ENCODE measurements around the gene IQCN. TPM values are rescaled to one million over a fixed set of nuclear protein-coding genes. Genes with fewer than 3 reads are reported as not detected.

The IQCN gene
- total RNA-seq, 1 experiment from 2014 or later, result 0.61 TPM

DNA sequence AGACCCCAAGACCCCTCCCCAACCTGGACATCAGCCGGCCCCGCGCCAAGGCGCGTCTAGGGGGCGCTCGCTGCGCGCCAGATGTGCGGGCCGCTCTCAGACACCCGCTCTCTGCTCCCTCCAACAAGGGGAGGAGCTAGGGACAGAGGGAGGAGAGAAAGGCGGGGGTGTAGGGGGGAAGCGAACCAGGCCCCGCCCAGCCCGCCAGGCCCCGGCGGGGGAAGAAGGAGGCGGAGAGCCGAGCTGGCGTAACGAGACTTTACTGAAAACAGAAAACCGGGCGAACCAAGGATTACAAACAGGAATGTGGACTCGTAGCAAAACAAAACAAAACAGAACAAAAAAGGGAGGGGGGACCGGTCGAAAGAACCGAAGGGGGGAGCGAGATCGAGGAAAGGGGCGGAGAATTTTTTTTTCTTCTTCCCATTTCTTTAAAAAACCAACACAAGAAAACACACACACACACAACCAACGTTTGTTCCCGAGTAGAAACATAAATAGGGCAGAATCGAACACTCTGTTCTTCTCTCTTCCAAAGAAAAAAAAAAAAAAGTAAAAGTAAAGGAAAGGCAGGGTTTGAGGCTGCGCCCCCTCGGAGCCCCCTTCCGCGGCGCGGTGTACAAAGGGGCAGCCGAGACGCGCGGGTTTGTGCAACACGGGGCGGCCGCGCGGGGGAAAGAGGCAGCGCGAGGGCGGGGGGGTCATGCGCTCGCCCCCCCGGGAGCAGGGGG is 5.4 kb upstream of the IQCN start (continued):
- TF ChIP-seq AFF4 (CRISPR knock-in tag; IDR thresholded peaks at IDR 0.05; ENCODE audit: borderline replicate concordance) (no peak), RELA (CRISPR knock-in tag; IDR thresholded peaks at IDR 0.05; ENCODE audit: borderline replicate concordance) (no peak), ATF3 (CRISPR knock-in tag; conservative IDR thresholded peaks at IDR 0.05) (no peak), ZNF121 (CRISPR knock-in tag; IDR thresholded peaks at IDR 0.05) (no peak), TEAD1 (CRISPR knock-in tag; IDR thresholded peaks at IDR 0.05) (0 out of 2 replicates have a peak, but pooled peaks have one; percentile 25), FOXJ3 (CRISPR knock-in tag; IDR thresholded peaks at IDR 0.05; ENCODE audit: borderline replicate concordance) (no peak)

DNA sequence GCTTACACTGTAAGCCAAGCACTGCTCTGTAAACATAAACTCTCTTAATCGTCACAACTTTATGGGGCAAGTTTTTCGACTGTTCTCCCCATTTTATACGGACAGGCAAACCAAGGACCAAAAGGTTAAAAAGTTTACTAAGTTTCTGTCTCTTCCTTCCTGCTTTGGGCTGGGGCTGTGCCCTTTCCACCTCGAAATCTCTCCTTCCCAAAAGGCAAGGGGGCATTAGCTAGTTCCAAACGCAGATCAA is 4.9 kb upstream of the IQCN start:
- H3K27ac Mint-ChIP-seq, result peak overlapping the region; percentile 99
- no peak for DNase-seq (ENCODE audit: low spot score)
- H3K36me3 Mint-ChIP-seq, result peaks cover 12% of the 10 kb centered on the region

More for the DNA sequence above, 4.9 kb upstream of the IQCN start:
- TF ChIP-seq GRHL2 (CRISPR knock-in tag; IDR thresholded peaks at IDR 0.05; ENCODE audit: insufficient replicate concordance, severe bottlenecking) (no peak), NR1H2 (CRISPR knock-in tag; IDR thresholded peaks at IDR 0.05) (no peak), NR2C2 (CRISPR knock-in tag; IDR thresholded peaks at IDR 0.05) (no peak), ETV6 (CRISPR knock-in tag; IDR thresholded peaks at IDR 0.05) (no peak), RORB (CRISPR knock-in tag; IDR thresholded peaks at IDR 0.05) (0 out of 2 replicates have a peak, but pooled peaks have one; percentile 22), FOXK1 (CRISPR knock-in tag; IDR thresholded peaks at IDR 0.05) (no peak), PRRX2 (CRISPR knock-in tag; IDR thresholded peaks at IDR 0.05) (no peak; the same call in 1 of the 2 replicates), CTCF (IDR thresholded peaks at IDR 0.05) (no peak), SMAD3 (CRISPR knock-in tag; IDR thresholded peaks at IDR 0.05; ENCODE audit: borderline replicate concordance) (0 out of 2 replicates have a peak, but pooled peaks have one; percentile 51), EMX1 (CRISPR knock-in tag; IDR thresholded peaks at IDR 0.05) (no peak), KAT7 (CRISPR knock-in tag; IDR thresholded peaks at IDR 0.05; ENCODE audit: borderline replicate concordance) (no peak)
- TF ChIP-seq, protein P1, sequence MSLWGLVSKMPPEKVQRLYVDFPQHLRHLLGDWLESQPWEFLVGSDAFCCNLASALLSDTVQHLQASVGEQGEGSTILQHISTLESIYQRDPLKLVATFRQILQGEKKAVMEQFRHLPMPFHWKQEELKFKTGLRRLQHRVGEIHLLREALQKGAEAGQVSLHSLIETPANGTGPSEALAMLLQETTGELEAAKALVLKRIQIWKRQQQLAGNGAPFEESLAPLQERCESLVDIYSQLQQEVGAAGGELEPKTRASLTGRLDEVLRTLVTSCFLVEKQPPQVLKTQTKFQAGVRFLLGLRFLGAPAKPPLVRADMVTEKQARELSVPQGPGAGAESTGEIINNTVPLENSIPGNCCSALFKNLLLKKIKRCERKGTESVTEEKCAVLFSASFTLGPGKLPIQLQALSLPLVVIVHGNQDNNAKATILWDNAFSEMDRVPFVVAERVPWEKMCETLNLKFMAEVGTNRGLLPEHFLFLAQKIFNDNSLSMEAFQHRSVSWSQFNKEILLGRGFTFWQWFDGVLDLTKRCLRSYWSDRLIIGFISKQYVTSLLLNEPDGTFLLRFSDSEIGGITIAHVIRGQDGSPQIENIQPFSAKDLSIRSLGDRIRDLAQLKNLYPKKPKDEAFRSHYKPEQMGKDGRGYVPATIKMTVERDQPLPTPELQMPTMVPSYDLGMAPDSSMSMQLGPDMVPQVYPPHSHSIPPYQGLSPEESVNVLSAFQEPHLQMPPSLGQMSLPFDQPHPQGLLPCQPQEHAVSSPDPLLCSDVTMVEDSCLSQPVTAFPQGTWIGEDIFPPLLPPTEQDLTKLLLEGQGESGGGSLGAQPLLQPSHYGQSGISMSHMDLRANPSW (CRISPR knock-in tag; conservative IDR thresholded peaks at IDR 0.05; ENCODE audit: low read depth), result no peak
- TF ChIP-seq, protein P2, sequence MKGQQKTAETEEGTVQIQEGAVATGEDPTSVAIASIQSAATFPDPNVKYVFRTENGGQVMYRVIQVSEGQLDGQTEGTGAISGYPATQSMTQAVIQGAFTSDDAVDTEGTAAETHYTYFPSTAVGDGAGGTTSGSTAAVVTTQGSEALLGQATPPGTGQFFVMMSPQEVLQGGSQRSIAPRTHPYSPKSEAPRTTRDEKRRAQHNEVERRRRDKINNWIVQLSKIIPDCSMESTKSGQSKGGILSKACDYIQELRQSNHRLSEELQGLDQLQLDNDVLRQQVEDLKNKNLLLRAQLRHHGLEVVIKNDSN (CRISPR knock-in tag; IDR thresholded peaks at IDR 0.05), result 0 out of 2 replicates have a peak, but pooled peaks have one; percentile 8
- Mint-ChIP-seq H3K4me1 (peaks cover 24% of the 10 kb centered on the region), H3K9me3 (no peaks in the 10 kb centered on the region), H3K4me3 (peak overlapping the region; percentile 96), H3K27me3 (ENCODE audit: low read depth) (no peaks in the 10 kb centered on the region; the same call in 1 of the 2 replicates)
- no peak for ATAC-seq
- CTCF ChIA-PET, result interaction anchor here (0.7 to 6.8 kb wide), 60 partner anchors 8 to 1305 kb away, joined by 3 to 240 read pairs (median 8); partner anchors contain the start of genes GDF15, LSM4, MPV17L2 and PDE4C
- POLR2A ChIA-PET, result interaction anchor here (0.6 to 5.1 kb wide), 23 partner anchors 9 to 1106 kb away, joined by 3 to 200 read pairs (median 7); partner anchors contain the start of genes LSM4, MPV17L2, RAB3A and SSBP4

All from WTC11 (cell line).